ENCODE measurements around the gene MYL12B. TPM values are rescaled to one million over a fixed set of nuclear protein-coding genes. Genes with fewer than 3 reads are reported as not detected.

The MYL12B gene
- total RNA-seq, 1 experiment from 2014 or later, result 420 TPM

GRCh38 chr18:3251249-3251962 lies 10.5 kb upstream of the MYL12B start:
- Histone ChIP-seq H3K36me3 (ENCODE audit: control insufficient read depth, insufficient read depth, low read length) (peaks cover 59% of the 10 kb centered on the region), H3K9me3 (ENCODE audit: control insufficient read depth, insufficient read depth, low read depth, low read length) (no peaks in the 10 kb centered on the region), H3K4me1 (ENCODE audit: control insufficient read depth, insufficient read depth, low read length) (peaks cover 59% of the 10 kb centered on the region), H3K4me3 (ENCODE audit: low read depth in 2 of 2, low read length in 2 of 2) (peak overlapping the region in 1 of 2 experiments; percentile 98; a peak in 1 of 4 replicates), H3K27me3 (ENCODE audit: control insufficient read depth, insufficient read depth, low read length) (no peaks in the 10 kb centered on the region), H3K27ac (ENCODE audit: low read length) (peak overlapping the region; percentile 100)
- no TSS peak for BruUV-seq (replicated peaks)
- ChIA-PET CTCF (no interaction called here), POLR2A (interaction anchor here (0.5 to 0.9 kb wide), 2 partner anchors 196 to 200 kb away, joined by 3 to 5 read pairs; no protein-coding TSS in a partner anchor)
- intact Hi-C loops (cut with micrococcal nuclease; ENCODE audit: unreplicated experiment) (no loop called here), in situ Hi-C loops (cut with HindIII; ENCODE audit: low pct_unique_long_range_greater_than_20kb, low sequenced_read_pairs) (no loop called here)
- ATAC-seq (no peak), DNase-seq (ENCODE audit: low read depth, low spot score) (no peak)
- peak; percentile 45; the same call in 1 of the 2 replicates for TF ChIP-seq POLR2AphosphoS5 (IDR thresholded peaks at IDR 0.05; ENCODE audit: low read depth, low read length)
- no peak for TF ChIP-seq TCF7L2 (IDR thresholded peaks at IDR 0.05; ENCODE audit: low read depth, low read length)

- TF ChIP-seq TCF7L2 (IDR thresholded peaks at IDR 0.05; ENCODE audit: low read depth, low read length) (no peak), POLR2AphosphoS5 (IDR thresholded peaks at IDR 0.05; ENCODE audit: low read depth, low read length) (peak; percentile 53; the same call in 1 of the 2 replicates), CTCF (IDR thresholded peaks at IDR 0.05) (no peak)
- BruUV-seq (replicated peaks), result no TSS peak
- Histone ChIP-seq H3K27me3 (ENCODE audit: control insufficient read depth, insufficient read depth, low read length) (no peaks in the 10 kb centered on the region), H3K4me3 (ENCODE audit: low read depth in 2 of 2, low read length in 2 of 2) (peak overlapping the region in 1 of 2 experiments; percentile 9; a peak in 1 of 4 replicates), H3K4me1 (ENCODE audit: control insufficient read depth, insufficient read depth, low read length) (peaks cover 62% of the 10 kb centered on the region), H3K27ac (ENCODE audit: low read length) (peak overlapping the region; percentile 100), H3K9me3 (ENCODE audit: control insufficient read depth, insufficient read depth, low read depth, low read length) (no peaks in the 10 kb centered on the region), H3K36me3 (ENCODE audit: control insufficient read depth, insufficient read depth, low read length) (peaks cover 64% of the 10 kb centered on the region)
- CTCF ChIA-PET, result no interaction called here
- intact Hi-C loops (cut with micrococcal nuclease; ENCODE audit: unreplicated experiment), result no loop called here
- in situ Hi-C loops (cut with HindIII; ENCODE audit: low pct_unique_long_range_greater_than_20kb, low sequenced_read_pairs), result no loop called here
- ATAC-seq, result no peak
- DNase-seq (ENCODE audit: low read depth, low spot score), result no peak
- POLR2A ChIA-PET, result no interaction called here
These were observed 10.0 kb upstream of the MYL12B start for GRCh38 chr18:3251963-3252277.

- POLR2A ChIA-PET, result no interaction called here
- H3K4me3 ChIP-seq (ENCODE audit: low read depth in 2 of 2, low read length in 2 of 2), result no peak overlapping the region
- intact Hi-C loops (cut with micrococcal nuclease; ENCODE audit: unreplicated experiment) (no loop called here), in situ Hi-C loops (cut with HindIII; ENCODE audit: low pct_unique_long_range_greater_than_20kb, low sequenced_read_pairs) (no loop called here)
- H3K4me1 ChIP-seq (ENCODE audit: control insufficient read depth, insufficient read depth, low read length), result peaks cover 62% of the 10 kb centered on the region
- peaks cover 71% of the 10 kb centered on the region for H3K36me3 ChIP-seq (ENCODE audit: control insufficient read depth, insufficient read depth, low read length)
- peak overlapping the region; percentile 54 for H3K27ac ChIP-seq (ENCODE audit: low read length)
- DNase-seq (ENCODE audit: low read depth, low spot score) (no peak), ATAC-seq (no peak)
- H3K27me3 ChIP-seq (ENCODE audit: control insufficient read depth, insufficient read depth, low read length), result no peaks in the 10 kb centered on the region
- no peaks in the 10 kb centered on the region for H3K9me3 ChIP-seq (ENCODE audit: control insufficient read depth, insufficient read depth, low read depth, low read length)
- TF ChIP-seq POLR2AphosphoS5 (IDR thresholded peaks at IDR 0.05; ENCODE audit: low read depth, low read length) (no peak), SIN3A (IDR thresholded peaks at IDR 0.05; ENCODE audit: borderline replicate concordance, insufficient read depth, low read depth, low read length) (no peak), REST (IDR thresholded peaks at IDR 0.05; ENCODE audit: insufficient read depth in 1 of 2, low read depth in 2 of 2, low read length in 1 of 2) (no peak), TCF7L2 (IDR thresholded peaks at IDR 0.05; ENCODE audit: low read depth, low read length) (no peak), CTCF (IDR thresholded peaks at IDR 0.05) (no peak)
- CTCF ChIA-PET, result no interaction called here
- BruUV-seq (replicated peaks), result no TSS peak
These were observed 9.1 kb upstream of the MYL12B start for GRCh38 chr18:3252843-3253242.

All from Panc1 (cell line).